Renal pelvis (tissue), 12 donors: ENCODE measurements around the gene TTC3. TPM values are rescaled to one million over a fixed set of nuclear protein-coding genes. Genes with fewer than 3 reads are reported as not detected.
"Not testable (repeated sequence)": the region's sequence is repeated elsewhere in the genome, so short reads cannot be mapped to it uniquely, and the experiment has no call there.

Experiments used
- DNase-seq: peaks from one replicate; pipeline ENCODE4 v3.0.0-alpha.2; 2013
- long read RNA-seq, 16 experiments: transcript quantifications; one replicate each; lab custom pipeline, GENCODE V29; 2026
- polyA plus RNA-seq, 3 donors: library from polyadenylated mRNA; unstranded; fragments of 120-200 nt; gene quantifications; one replicate each; pipeline ENCODE4 v1.2.1, GENCODE V29; 2013; ENCODE audit not compliant: insufficient read length in 3 of 3

Gene TTC3, protein sequence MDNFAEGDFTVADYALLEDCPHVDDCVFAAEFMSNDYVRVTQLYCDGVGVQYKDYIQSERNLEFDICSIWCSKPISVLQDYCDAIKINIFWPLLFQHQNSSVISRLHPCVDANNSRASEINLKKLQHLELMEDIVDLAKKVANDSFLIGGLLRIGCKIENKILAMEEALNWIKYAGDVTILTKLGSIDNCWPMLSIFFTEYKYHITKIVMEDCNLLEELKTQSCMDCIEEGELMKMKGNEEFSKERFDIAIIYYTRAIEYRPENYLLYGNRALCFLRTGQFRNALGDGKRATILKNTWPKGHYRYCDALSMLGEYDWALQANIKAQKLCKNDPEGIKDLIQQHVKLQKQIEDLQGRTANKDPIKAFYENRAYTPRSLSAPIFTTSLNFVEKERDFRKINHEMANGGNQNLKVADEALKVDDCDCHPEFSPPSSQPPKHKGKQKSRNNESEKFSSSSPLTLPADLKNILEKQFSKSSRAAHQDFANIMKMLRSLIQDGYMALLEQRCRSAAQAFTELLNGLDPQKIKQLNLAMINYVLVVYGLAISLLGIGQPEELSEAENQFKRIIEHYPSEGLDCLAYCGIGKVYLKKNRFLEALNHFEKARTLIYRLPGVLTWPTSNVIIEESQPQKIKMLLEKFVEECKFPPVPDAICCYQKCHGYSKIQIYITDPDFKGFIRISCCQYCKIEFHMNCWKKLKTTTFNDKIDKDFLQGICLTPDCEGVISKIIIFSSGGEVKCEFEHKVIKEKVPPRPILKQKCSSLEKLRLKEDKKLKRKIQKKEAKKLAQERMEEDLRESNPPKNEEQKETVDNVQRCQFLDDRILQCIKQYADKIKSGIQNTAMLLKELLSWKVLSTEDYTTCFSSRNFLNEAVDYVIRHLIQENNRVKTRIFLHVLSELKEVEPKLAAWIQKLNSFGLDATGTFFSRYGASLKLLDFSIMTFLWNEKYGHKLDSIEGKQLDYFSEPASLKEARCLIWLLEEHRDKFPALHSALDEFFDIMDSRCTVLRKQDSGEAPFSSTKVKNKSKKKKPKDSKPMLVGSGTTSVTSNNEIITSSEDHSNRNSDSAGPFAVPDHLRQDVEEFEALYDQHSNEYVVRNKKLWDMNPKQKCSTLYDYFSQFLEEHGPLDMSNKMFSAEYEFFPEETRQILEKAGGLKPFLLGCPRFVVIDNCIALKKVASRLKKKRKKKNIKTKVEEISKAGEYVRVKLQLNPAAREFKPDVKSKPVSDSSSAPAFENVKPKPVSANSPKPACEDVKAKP (N-terminal part only)
- polyA plus RNA-seq = 100 to 1,000 TPM; 162 to 185 (median 167) TPM
- long read RNA-seq, donor 1, partial matches to known transcripts = 26 of 32 reads
- long read RNA-seq, donor 1, other reads (novel, unspliced or antisense) = 0 of 32 reads
- long read RNA-seq, donor 2, transcript TTC3-213 (5 exons, 739 nt) = major isoform, 5 of 63 reads
- long read RNA-seq, donor 2, partial matches to known transcripts = 54 of 63 reads
- long read RNA-seq, donor 2, other reads (novel, unspliced or antisense) = 0 of 63 reads
- long read RNA-seq, donor 3, partial matches to known transcripts = 64 of 68 reads
- long read RNA-seq, donor 3, other reads (novel, unspliced or antisense) = 0 of 68 reads
- long read RNA-seq, donor 4, partial matches to known transcripts = 28 of 29 reads
- long read RNA-seq, donor 4, other reads (novel, unspliced or antisense) = 0 of 29 reads
- long read RNA-seq, donor 5, partial matches to known transcripts = 6 of 8 reads
- long read RNA-seq, donor 5, other reads (novel, unspliced or antisense) = 0 of 8 reads
- long read RNA-seq, donor 6, partial matches to known transcripts = 94 of 98 reads
- long read RNA-seq, donor 6, other reads (novel, unspliced or antisense) = 0 of 98 reads
- long read RNA-seq, donor 7, partial matches to known transcripts = 85 of 89 reads
- long read RNA-seq, donor 7, other reads (novel, unspliced or antisense) = 0 of 89 reads
- long read RNA-seq, donor 8, partial matches to known transcripts = 39 of 40 reads
- long read RNA-seq, donor 8, other reads (novel, unspliced or antisense) = 0 of 40 reads
- long read RNA-seq, donor 9, partial matches to known transcripts = 78 of 81 reads
- long read RNA-seq, donor 9, other reads (novel, unspliced or antisense) = 0 of 81 reads
- long read RNA-seq, donor 10, transcript TTC3-213 (5 exons, 739 nt) = major isoform, 6 of 124 reads
- long read RNA-seq, donor 10, partial matches to known transcripts = 107 of 124 reads
- long read RNA-seq, donor 10, other reads (novel, unspliced or antisense) = 6 of 124 reads
- long read RNA-seq, donor 11, transcript TTC3-213 (5 exons, 739 nt) = major isoform, 5 of 19 reads
- long read RNA-seq, donor 11, partial matches to known transcripts = 12 of 19 reads
- long read RNA-seq, donor 11, other reads (novel, unspliced or antisense) = 0 of 19 reads
- long read RNA-seq, donor 12, transcript TTC3-213 (5 exons, 739 nt) = major isoform, 5 of 194 reads
- long read RNA-seq, donor 12, partial matches to known transcripts = 185 of 194 reads
- long read RNA-seq, donor 12, other reads (novel, unspliced or antisense) = 0 of 194 reads
- long read RNA-seq, donor 13, transcript TTC3-213 (5 exons, 739 nt) = major isoform, 6 of 55 reads
- long read RNA-seq, donor 13, partial matches to known transcripts = 47 of 55 reads
- long read RNA-seq, donor 13, other reads (novel, unspliced or antisense) = 0 of 55 reads
- long read RNA-seq, donor 14, partial matches to known transcripts = 185 of 192 reads
- long read RNA-seq, donor 14, other reads (novel, unspliced or antisense) = 0 of 192 reads
- long read RNA-seq, donor 15, partial matches to known transcripts = 48 of 57 reads
- long read RNA-seq, donor 15, other reads (novel, unspliced or antisense) = 0 of 57 reads
- long read RNA-seq, donor 16, partial matches to known transcripts = 107 of 109 reads
- long read RNA-seq, donor 16, other reads (novel, unspliced or antisense) = 0 of 109 reads

DNA sequence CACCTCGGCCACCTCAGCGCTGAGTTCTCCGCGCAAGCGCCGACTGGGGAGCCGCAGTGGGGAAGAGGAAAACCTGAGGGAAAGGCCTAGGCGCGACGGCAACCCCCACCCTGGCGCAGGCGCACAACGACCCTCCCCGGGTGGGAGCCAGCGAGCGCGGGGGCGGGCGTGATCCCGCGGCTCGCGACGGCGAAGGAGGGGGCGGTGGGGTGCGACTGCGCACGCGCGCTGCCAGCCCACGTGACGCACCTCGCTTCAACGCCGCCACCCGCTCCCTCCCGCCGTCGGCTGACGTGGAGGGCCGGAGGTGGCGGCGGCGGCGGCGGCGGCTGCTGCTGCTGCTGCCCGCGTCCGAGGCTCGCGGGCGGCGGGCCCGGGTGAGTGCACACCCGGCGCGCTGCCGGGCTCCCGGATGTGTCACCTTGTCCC lies at the start of gene TTC3, which contains the start of gene PIGP:
TTC3 (plus strand) TSS at position 267 of the 429 bp plus-strand sequence. CDS start 14,004 bp downstream, outside the sequence.
PIGP (minus strand) TSS at position 84 of the 429 bp plus-strand sequence. CDS start 556 bp downstream, outside the sequence.
- DNase-seq = peak; percentile 96

DNA sequence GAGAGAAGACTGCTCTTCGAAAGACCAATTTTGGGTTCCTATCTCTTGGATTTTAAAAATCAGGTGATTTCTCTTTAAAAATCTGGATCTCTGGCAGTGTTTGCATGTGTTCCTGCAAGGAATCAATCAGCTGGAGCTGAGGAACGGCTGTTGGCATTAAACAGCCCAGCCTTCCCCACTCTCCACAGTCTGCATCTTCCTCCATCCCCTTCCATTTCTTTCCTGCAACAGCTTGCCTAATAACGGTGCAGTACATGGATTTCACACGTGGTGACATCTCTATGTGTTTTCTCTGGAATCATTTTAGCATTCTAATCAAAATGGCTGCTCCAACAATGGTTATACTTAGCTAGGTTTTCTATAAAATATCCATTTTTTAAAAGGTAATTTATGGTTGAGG lies 46.6 kb upstream of the TTC3 start:
- DNase-seq = no peak

DNA sequence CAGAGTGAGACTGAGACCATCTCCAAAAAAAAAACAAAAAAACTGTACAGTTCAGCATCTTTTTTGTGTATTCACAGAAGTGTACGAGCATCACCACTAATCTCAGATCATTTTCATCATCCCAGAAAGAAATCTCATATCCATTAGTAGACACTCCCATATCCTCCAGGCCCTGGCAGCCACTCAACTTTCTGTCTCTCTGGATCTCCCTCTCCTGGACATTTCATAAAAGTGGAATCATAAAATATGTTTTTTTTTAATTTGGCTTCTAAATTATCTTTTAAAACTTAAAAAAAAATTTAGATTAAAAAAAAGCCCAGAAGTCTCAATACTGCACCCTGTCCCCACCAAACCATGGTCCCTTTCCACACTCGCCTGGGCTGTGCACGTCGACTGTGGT lies 44.5 kb upstream of the TTC3 start:
- no peak for DNase-seq

DNA sequence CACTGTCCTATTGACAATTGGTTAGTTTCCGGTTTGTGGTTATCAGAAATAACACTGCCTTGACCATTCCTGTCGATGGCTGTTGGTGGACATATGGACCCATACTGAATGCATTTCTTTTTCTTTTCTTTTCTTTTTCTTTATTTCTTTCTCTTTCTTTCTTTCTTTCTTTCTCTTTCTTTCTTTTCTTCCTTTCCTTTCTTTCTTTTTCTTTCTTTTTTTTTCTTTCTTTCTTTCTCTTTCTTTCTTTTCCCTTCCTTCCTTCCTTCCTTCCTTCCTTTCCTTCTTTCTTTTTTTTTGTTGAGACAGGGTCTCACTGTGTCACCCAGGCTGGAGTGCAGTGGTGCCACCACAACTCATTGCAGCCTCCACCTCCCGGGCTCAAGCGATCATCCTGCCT lies 42.2 kb upstream of the TTC3 start:
- no peak for DNase-seq

DNA sequence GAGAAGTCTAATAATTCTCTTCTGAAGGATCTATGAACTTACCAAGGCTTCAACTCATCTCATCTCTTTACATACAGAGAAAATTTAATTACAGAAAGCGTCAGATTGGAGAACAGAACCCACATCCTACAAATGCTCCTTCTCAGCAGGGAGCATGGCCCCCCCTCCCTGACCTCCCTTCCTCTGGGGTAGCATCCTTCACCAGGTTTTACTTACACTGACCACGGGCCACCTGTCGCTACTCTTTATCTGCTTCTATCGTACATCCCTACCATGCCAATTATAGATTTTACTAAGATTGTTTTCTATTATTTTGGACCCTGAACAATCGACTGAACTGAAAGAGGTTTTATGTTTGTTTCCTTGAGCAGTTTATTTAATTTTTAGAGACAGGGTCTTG lies 40.8 kb upstream of the TTC3 start:
- no peak for DNase-seq

DNA sequence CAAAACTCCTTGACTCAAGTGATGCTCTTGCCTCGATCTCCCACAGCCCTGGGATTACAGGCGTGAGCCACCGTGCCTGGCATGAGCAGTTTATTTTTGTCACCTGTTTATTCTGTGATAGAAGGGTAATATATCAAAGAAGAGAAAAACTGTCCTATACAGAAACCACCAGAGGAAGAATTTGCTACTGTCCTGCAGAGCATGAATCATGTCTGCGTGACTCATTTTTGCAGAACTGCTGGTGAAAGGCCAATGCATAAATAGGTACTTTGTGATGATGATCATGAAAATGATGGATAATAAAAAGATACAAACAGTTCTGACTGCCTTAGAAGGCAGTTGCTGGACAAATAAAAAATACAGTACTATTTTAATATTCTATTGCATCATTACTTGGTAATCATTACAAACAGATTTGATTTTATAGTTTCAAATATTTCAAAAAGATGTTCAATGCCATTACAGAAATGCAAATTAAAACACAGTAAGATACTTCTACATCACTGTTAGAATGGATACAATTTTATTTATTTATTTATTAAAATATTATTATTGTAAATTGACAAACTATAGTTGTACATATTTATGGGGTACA lies 40.1 kb upstream of the TTC3 start:
- no peak for DNase-seq

DNA sequence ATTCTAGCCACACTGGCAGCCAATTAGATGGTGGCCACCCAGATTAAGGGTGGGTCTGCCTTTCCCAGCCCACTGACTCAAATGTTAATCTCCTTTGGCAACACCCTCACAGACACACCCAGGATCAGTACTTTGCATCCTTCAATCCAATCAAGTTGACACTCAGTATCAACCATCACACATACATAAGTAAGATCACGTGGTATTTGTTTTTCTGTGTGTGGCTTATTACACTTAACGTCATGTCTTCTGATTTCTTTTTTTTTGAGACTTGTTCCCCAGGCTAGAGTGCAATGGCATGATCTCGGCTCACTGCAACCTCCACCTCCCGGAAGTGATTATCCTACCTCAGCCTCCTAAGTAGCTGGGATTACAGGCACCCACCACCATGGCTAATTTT lies 38.7 kb upstream of the TTC3 start:
- not testable (repeated sequence) for DNase-seq

DNA sequence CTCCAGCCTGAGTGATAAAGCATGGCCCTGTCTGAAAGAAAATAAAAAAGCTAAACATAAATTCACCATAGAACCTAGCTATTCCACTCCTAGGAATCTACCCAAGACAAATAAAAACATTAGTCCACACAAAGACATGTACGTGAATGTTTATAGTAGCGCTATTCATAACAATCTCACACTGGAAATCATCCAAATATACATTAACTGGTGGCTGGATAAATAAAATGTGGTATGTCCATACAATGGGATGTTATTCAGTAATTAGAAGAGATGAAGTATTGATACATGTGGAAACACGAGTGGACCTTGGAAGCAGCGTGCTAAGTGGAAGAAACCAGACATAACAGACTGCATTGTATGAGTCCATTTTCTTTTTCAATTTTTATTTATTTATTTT lies 36.9 kb upstream of the TTC3 start:
- DNase-seq = no peak

DNA sequence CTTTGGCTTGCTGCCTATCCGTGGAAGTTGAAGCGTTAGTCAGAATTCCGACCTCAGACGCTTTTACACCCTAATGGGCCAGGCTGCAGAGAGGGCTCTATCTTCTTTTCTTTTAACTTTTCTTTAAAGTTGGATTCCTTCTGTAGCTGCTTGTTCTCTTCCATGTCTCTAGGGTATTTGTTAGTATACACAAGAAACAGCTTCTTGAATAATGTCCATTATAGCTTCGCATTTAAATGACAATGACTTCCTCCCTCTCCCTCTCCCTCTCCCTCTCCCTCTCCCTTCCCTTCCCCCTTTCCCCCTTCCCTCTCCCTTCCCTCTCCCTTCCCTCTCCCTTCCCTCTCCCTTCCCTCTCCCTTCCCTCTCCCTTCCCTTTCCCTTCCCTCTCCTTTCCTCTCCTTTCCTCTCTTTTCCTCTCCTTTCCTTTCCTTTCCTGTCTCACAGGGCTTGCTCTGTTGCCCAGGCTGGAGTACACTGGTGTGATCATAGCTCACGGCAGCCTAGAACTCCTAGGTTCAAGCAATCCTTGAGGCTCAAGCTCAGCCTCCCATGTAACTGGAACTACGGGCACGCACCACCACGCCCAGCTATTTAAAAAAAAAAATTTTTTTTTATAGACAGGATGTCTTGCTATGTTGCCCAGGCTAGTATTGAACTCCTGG lies 33.5 kb upstream of the TTC3 start:
- DNase-seq = no peak

DNA sequence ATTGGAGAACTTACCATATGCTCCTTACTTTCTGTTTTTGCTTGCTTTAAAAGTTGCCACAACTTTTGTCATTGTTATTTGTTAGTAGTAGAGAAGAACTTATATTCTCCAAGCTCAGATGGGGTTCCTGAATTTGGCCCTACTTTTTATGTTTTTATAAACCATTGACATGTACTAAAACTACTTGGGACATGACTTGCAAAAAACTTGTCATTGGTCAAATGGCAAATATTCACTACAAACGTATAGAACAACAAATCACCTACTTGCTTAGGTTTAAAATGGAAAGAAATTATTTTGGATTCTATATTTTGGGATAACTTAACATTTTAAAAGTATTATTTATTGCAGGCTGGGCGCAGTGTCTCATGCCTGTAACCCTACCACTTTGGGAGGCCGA lies 32.8 kb upstream of the TTC3 start:
- no peak for DNase-seq

DNA sequence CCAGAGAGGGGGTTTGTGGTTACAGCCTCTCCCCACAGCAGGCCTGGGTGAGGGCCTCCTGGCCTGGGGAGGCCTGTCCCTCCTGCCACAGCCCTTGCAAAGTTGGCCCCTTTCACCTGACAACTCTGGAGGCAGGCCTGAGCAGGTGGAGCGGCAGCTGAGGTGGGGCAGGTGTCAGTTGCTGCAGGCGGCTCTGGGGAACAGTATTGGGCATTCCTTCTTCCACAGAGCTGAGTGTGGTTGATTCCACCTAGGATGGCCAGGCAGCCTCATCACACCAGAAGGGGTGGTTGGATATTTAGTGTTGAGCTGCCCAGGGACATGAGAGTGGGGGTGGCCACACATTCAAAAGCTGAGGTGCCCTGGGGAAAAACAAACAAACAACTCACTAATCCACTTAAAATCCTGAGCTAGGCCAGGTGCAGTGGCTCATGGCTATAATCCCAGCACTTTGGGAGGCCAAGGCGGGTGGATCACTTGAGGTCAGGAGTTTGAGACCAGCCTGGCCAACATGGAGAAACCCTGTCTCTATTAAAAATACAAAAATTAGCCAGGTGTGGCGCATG lies 31.3 kb upstream of the TTC3 start:
- no peak for DNase-seq

DNA sequence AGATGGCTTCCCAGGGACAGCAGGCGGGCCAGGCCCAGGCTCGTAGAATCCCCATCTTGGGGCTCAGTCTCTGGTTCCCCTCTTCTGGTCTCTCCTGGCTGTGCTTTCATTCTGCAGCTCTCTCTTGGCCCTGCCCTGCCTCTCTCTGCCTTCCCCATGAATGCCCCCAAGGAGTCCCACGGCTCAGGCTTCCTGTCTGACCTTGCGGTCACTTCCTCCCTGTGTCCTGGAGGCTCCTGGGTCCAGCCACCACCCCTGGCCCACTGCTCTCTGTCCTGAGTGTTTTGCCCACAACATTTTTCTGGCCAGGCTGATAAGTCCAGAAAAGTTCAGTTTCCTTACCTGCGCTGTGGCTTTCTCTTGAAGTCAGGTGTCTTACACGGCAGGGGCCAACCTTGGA lies 29.2 kb upstream of the TTC3 start:
- no peak for DNase-seq

DNA sequence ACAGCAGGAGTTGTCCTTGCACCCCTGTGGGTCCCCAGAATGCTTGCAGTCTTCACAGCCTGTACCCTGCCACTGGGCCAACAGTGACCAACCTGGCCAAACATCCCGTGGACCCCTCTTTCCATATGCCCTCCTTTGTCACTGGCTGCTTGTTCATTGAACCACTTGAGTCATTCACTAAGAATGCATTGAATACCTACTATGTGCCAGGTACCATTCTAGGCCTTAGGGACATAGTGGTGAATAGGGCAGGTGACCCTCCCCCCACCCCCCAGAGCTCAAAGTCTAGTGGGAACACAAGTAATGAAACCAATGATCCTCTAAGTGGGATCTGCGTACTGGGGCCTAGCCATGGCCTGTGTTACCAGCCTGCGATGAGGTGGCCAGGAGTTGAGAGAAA lies 28.4 kb upstream of the TTC3 start:
- DNase-seq = no peak

DNA sequence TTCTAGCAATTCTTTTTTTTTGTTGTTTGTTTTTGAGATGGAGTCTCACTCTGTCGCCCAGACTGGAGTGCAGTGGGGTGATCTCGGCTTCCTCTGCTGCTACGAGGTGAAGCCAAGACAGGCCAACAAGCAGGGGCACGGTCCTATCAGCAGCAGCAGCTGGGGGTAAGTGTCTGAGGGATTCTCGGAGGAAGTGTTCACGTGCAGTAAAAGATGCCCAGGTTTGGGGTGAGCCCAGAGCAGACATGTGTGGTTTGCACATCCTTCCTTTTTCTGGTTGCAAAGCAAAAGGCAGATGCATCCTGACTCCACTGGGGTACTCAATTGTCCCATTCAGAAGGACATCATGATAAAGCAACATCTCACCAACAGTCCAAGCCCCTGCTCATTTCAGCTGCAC lies 27.9 kb upstream of the TTC3 start:
- DNase-seq = no peak

DNA sequence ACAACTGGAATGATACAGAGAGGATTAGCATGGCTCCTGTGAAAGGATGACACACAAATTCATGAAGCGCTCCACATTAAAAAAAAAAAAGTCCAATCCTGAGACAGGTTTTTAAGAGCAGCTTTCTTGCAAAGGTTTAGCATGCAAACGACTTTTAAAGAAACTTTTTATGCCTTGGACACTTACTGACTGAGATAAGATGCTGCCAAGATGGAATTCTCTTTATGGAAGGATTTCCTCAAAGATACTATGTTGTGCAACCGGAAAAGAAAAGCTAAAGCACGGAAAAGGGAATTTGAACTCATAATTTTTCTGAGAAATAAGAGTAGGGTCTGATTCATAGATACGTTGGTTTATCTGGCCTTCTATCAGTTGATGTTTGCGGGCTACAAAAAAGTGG lies 27.5 kb upstream of the TTC3 start:
- no peak for DNase-seq

DNA sequence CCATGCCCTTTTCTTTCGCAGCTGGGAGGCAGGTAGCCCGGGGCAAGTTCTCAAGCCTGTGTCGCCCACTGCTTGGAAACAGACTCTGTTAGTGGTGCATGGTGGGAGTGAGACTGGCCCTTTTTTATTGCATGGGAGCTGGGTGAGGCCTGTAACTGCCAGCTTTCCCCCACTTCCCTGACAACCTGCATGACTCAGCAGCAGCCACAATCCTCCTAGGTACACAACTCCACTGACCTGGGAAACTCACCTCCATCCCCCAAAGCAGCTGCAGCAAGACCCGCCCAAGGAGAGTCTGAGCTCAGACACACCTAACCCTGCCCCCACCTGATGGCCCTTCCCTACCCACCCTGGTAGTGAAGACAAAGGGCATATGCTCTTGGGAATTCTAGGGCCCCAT lies 26.0 kb upstream of the TTC3 start:
- DNase-seq = no peak

DNA sequence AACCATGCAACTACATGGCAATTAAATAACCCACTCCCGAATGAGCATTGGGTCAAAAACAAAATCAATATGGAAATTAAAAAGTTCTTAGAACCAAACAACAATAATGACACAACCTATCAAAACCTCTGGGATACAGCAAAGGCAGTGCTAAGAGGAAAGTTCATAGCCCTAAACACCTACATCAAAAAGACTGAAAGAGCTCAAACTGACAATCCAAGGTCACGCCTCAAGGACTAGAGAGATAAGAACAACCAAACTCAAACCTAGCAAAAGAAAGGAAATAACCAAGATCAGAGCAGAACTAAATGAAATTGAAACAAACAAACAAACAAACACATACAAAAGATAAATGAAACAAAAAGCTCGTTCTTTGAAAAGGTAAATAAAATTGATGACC lies 23.3 kb upstream of the TTC3 start:
- DNase-seq = not testable (repeated sequence)
